ENCODE measurements around the gene CRYAA. TPM values are rescaled to one million over a fixed set of nuclear protein-coding genes. Genes with fewer than 3 reads are reported as not detected.

The CRYAA gene
- total and polyA plus RNA-seq, 3 experiments from 2014 or later = not detected

DNA sequence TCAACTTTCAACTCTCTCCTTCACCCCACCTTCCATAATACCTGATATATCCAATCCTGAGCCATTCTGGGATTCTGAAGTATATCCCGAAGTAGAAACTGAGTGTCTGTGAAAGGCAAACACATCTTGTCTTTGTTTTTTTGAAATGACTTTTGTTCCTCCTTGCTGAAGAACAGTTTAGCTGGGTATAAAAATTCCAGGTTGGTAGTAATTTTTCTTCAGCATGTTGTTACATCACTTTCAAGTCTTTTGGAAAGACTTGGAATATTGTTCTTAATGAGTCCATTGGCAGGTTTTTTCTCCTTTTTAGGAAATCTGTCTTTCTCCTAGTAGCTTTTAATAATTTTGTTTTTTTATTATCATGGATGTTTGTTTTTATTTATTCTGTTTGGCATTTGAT lies 32.7 kb downstream of the CRYAA start:
- H3K27ac ChIP-seq (ENCODE audit: low read depth, low read length) = no peak overlapping the region
- no peaks in the 10 kb centered on the region for H3K9me3 ChIP-seq (ENCODE audit: low read length)
- Mint-ChIP-seq H3K4me3 (no peak overlapping the region), H3K4me1 (peaks cover 0 to 5% (median 2%) of the 10 kb centered on the region in 3 donors), H3K9me3 (peaks cover 28 to 44% (median 37%) of the 10 kb centered on the region in 5 donors), H3K27ac (no peak overlapping the region), H3K27me3 (peaks cover 9 to 18% of the 10 kb centered on the region in 2 donors), H3K36me3 (peaks cover 0 to 37% (median 2%) of the 10 kb centered on the region in 3 donors)
- DNase-seq = no peak
- H3K36me3 ChIP-seq (ENCODE audit: insufficient read depth, low read length) = no peaks in the 10 kb centered on the region
- POLR2A ChIA-PET = no interaction called here
- CTCF ChIA-PET = no interaction called here
- H3K4me3 ChIP-seq (ENCODE audit: low read length) = no peak overlapping the region
- no peaks in the 10 kb centered on the region for H3K27me3 ChIP-seq (ENCODE audit: insufficient read depth, low read length, poor library complexity, severe bottlenecking)
- no peaks in the 10 kb centered on the region for H3K4me1 ChIP-seq (ENCODE audit: insufficient read depth, low read length)

DNA sequence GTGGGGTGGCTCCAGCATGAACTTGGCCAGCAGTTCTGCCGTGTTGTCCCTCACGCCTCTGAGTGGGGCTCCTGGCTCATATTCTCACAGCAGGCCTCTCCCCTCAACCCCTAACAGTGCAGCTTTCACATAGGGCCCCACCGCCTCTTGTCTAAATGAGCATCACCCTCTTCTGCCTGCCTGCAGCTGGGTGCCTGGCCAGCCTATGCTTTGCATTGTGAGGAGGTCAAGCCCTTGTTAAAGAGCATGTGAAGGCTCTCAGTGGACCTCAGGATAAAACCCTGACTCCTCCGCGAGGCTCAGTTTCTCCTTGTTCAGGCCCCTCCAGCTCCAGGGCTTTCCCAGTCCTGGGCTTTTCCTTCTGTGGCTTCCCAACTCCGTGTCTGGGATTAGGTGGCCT lies 34.8 kb downstream of the CRYAA start:
- H3K9me3 ChIP-seq (ENCODE audit: low read length) = no peaks in the 10 kb centered on the region
- no peak overlapping the region for H3K27ac Mint-ChIP-seq
- no peaks in the 10 kb centered on the region for H3K4me1 Mint-ChIP-seq
- H3K36me3 ChIP-seq (ENCODE audit: insufficient read depth, low read length) = no peaks in the 10 kb centered on the region
- H3K4me3 Mint-ChIP-seq = no peak overlapping the region
- peaks cover 12 to 25% of the 10 kb centered on the region in 2 donors for H3K27me3 Mint-ChIP-seq
- no peak overlapping the region for H3K27ac ChIP-seq (ENCODE audit: low read depth, low read length)
- ChIA-PET CTCF (no interaction called here), POLR2A (no interaction called here)
- DNase-seq = no peak
- H3K4me1 ChIP-seq (ENCODE audit: insufficient read depth, low read length) = no peaks in the 10 kb centered on the region
- H3K9me3 Mint-ChIP-seq = peaks cover 21 to 29% (median 27%) of the 10 kb centered on the region in 5 donors
- H3K4me3 ChIP-seq (ENCODE audit: low read length) = no peak overlapping the region
- peaks cover 0 to 26% (median 2%) of the 10 kb centered on the region in 3 donors for H3K36me3 Mint-ChIP-seq
- H3K27me3 ChIP-seq (ENCODE audit: insufficient read depth, low read length, poor library complexity, severe bottlenecking) = no peaks in the 10 kb centered on the region

GRCh38 chr21:43204638-43205037 lies 35.8 kb downstream of the CRYAA start:
- H3K4me3 Mint-ChIP-seq = no peak overlapping the region
- H3K4me3 ChIP-seq (ENCODE audit: low read length) = no peak overlapping the region
- H3K27me3 ChIP-seq (ENCODE audit: insufficient read depth, low read length, poor library complexity, severe bottlenecking) = no peaks in the 10 kb centered on the region
- no peaks in the 10 kb centered on the region for H3K36me3 ChIP-seq (ENCODE audit: insufficient read depth, low read length)
- peaks cover 0 to 25% (median 2%) of the 10 kb centered on the region in 3 donors for H3K36me3 Mint-ChIP-seq
- H3K9me3 Mint-ChIP-seq = peaks cover 18 to 27% (median 22%) of the 10 kb centered on the region in 5 donors
- no peaks in the 10 kb centered on the region for H3K4me1 ChIP-seq (ENCODE audit: insufficient read depth, low read length)
- peaks cover 14 to 31% of the 10 kb centered on the region in 2 donors for H3K27me3 Mint-ChIP-seq
- DNase-seq = no peak
- no peak overlapping the region for H3K27ac ChIP-seq (ENCODE audit: low read depth, low read length)
- H3K4me1 Mint-ChIP-seq = no peaks in the 10 kb centered on the region
- no peak overlapping the region for H3K27ac Mint-ChIP-seq
- no peaks in the 10 kb centered on the region for H3K9me3 ChIP-seq (ENCODE audit: low read length)
- POLR2A ChIA-PET = no interaction called here
- CTCF ChIA-PET = no interaction called here

DNA sequence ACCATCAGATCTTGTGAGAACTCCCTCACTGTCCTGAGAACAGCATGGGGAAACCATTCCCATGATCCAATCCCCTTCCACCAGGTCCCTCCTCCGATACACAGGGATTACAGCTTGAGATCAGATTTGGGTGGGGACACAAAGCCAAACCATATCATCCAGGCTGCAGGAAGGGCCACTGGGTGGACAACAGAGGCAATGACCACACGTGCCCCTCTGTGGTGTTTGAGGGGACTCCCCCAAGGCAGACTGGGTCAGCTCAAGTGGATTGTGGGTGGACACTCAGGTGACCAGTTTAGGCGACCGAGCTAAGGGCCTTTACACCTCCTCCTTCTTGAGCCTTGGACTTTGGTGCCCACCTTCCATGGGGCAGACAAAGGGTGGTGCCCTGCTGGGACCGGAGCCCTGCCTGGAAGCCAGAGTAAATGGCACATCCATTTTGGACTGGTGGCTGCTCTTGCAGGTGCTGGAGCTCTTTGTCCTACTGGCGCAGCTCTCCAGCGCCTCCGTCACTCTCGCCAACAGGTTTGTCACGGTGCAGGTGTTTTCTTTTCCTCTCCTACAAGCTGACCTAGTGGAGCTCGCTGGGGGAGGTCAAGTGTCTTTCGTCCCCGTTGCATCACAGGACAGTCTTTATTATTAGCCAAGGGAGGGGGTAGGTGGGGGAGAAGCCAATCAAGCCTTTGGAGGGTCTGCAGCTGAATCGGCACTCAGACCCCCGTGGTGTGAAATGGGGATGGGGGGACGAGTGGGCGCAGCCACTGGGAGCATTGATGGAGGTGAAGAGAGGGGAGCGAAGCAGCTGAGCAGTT lies 37.6 kb downstream of the CRYAA start:
- POLR2A ChIA-PET = no interaction called here
- peaks cover 6 to 16% (median 14%) of the 10 kb centered on the region in 5 donors for H3K9me3 Mint-ChIP-seq
- H3K27me3 Mint-ChIP-seq = peaks cover 14 to 34% of the 10 kb centered on the region in 2 donors
- H3K36me3 Mint-ChIP-seq = peaks cover 0 to 20% (median 2%) of the 10 kb centered on the region in 3 donors
- H3K27ac ChIP-seq (ENCODE audit: low read depth, low read length) = no peak overlapping the region
- CTCF ChIA-PET = no interaction called here
- no peak overlapping the region for H3K27ac Mint-ChIP-seq
- no peaks in the 10 kb centered on the region for H3K36me3 ChIP-seq (ENCODE audit: insufficient read depth, low read length)
- DNase-seq = no peak
- no peaks in the 10 kb centered on the region for H3K4me1 ChIP-seq (ENCODE audit: insufficient read depth, low read length)
- no peaks in the 10 kb centered on the region for H3K9me3 ChIP-seq (ENCODE audit: low read length)
- no peaks in the 10 kb centered on the region for H3K4me1 Mint-ChIP-seq
- no peak overlapping the region for H3K4me3 ChIP-seq (ENCODE audit: low read length)
- H3K27me3 ChIP-seq (ENCODE audit: insufficient read depth, low read length, poor library complexity, severe bottlenecking) = no peaks in the 10 kb centered on the region
- H3K4me3 Mint-ChIP-seq = no peak overlapping the region

DNA sequence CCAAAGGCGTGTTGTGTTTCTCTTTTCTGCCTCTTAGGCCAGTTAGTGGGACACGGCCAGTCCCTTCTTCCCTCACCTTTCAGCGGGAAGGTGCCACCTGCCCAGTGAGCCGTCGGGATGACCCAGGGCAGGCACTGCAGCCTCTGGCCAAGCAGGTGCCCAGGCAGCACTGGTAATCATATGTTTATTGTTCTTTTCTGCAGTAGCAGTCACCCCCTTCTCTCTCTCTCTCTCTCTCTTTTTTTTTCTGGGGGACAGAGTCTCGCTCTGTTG lies 38.2 kb downstream of the CRYAA start:
- Histone ChIP-seq H3K4me1 (ENCODE audit: insufficient read depth, low read length) (no peaks in the 10 kb centered on the region), H3K36me3 (ENCODE audit: insufficient read depth, low read length) (no peaks in the 10 kb centered on the region), H3K9me3 (ENCODE audit: low read length) (no peaks in the 10 kb centered on the region), H3K4me3 (ENCODE audit: low read length) (no peak overlapping the region), H3K27me3 (ENCODE audit: insufficient read depth, low read length, poor library complexity, severe bottlenecking) (no peaks in the 10 kb centered on the region), H3K27ac (ENCODE audit: low read depth, low read length) (no peak overlapping the region)
- ChIA-PET CTCF (no interaction called here), POLR2A (no interaction called here)
- no peak overlapping the region for H3K27ac Mint-ChIP-seq
- H3K36me3 Mint-ChIP-seq = peaks cover 0 to 14% (median 0%) of the 10 kb centered on the region in 3 donors
- no peak overlapping the region for H3K4me3 Mint-ChIP-seq
- peaks cover under 1 to 10% (median 9%) of the 10 kb centered on the region in 5 donors for H3K9me3 Mint-ChIP-seq
- no peaks in the 10 kb centered on the region for H3K4me1 Mint-ChIP-seq
- H3K27me3 Mint-ChIP-seq = peaks cover 14 to 34% of the 10 kb centered on the region in 2 donors
- DNase-seq = no peak

- Mint-ChIP-seq H3K27me3 (peaks cover 14 to 34% of the 10 kb centered on the region in 2 donors), H3K36me3 (peaks cover 0 to 11% (median 0%) of the 10 kb centered on the region in 3 donors), H3K4me1 (no peaks in the 10 kb centered on the region), H3K27ac (no peak overlapping the region), H3K9me3 (peaks cover 0 to 8% (median 6%) of the 10 kb centered on the region in 5 donors), H3K4me3 (no peak overlapping the region)
- H3K9me3 ChIP-seq (ENCODE audit: low read length) = no peaks in the 10 kb centered on the region
- ChIA-PET CTCF (no interaction called here), POLR2A (no interaction called here)
- H3K36me3 ChIP-seq (ENCODE audit: insufficient read depth, low read length) = no peaks in the 10 kb centered on the region
- DNase-seq = no peak
- H3K4me3 ChIP-seq (ENCODE audit: low read length) = no peak overlapping the region
- H3K27ac ChIP-seq (ENCODE audit: low read depth, low read length) = no peak overlapping the region
- no peaks in the 10 kb centered on the region for H3K4me1 ChIP-seq (ENCODE audit: insufficient read depth, low read length)
- no peaks in the 10 kb centered on the region for H3K27me3 ChIP-seq (ENCODE audit: insufficient read depth, low read length, poor library complexity, severe bottlenecking)
Observed at GRCh38 chr21:43207868-43208267, 39.1 kb downstream of the CRYAA start.

DNA sequence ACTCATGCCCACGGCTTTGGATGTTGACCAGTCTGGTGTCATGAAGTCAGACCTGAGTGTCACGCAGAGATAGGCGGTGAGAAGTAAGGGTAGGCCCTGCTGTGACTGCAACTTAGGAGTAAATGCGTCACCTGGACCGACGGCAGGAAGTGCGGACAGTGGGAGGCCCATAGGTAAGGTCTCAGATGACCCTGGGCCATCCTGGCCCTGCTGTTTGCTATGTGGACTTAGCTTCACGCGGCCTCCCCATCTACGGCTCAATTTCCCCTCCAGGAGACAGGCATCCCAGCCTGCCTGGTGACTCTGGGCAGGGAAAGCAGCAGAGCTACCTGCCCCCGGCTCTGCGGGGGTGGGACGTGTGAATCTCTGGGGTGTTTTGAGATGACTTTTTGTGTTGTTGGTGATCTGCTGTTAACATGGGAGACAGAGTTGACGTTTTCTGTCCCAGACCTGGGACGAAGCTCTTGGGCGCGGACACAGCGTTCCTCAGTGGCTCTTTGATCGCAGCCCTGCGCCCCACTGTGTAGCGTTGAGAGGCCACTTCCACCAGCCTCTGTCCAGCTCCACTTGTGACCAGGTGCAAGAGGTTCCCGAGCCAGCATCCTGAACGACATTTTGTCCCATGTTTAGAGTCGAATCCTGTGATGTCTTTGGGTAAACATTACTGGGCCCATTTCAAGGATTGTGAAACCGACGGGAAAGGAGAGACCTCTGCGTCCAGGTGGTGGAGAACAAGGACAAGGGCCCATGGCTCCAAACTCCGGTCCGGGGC lies 39.9 kb downstream of the CRYAA start:
- H3K27me3 Mint-ChIP-seq = peaks cover 14 to 34% of the 10 kb centered on the region in 2 donors
- POLR2A ChIA-PET = no interaction called here

More for the DNA sequence above, 39.9 kb downstream of the CRYAA start:
- H3K27me3 ChIP-seq (ENCODE audit: insufficient read depth, low read length, poor library complexity, severe bottlenecking) = no peaks in the 10 kb centered on the region
- CTCF ChIA-PET = no interaction called here
- Mint-ChIP-seq H3K36me3 (peaks cover 0 to 8% (median 0%) of the 10 kb centered on the region in 3 donors), H3K9me3 (peaks cover 0 to 6% (median 0%) of the 10 kb centered on the region in 5 donors), H3K27ac (no peak overlapping the region), H3K4me3 (no peak overlapping the region), H3K4me1 (no peaks in the 10 kb centered on the region)
- H3K27ac ChIP-seq (ENCODE audit: low read depth, low read length) = no peak overlapping the region
- no peaks in the 10 kb centered on the region for H3K4me1 ChIP-seq (ENCODE audit: insufficient read depth, low read length)
- H3K4me3 ChIP-seq (ENCODE audit: low read length) = no peak overlapping the region
- H3K36me3 ChIP-seq (ENCODE audit: insufficient read depth, low read length) = no peaks in the 10 kb centered on the region
- H3K9me3 ChIP-seq (ENCODE audit: low read length) = no peaks in the 10 kb centered on the region
- DNase-seq = no peak

All from CD8-positive, alpha-beta memory T cell (primary cell).